ENCODE results near the gene IPP.

DNA sequence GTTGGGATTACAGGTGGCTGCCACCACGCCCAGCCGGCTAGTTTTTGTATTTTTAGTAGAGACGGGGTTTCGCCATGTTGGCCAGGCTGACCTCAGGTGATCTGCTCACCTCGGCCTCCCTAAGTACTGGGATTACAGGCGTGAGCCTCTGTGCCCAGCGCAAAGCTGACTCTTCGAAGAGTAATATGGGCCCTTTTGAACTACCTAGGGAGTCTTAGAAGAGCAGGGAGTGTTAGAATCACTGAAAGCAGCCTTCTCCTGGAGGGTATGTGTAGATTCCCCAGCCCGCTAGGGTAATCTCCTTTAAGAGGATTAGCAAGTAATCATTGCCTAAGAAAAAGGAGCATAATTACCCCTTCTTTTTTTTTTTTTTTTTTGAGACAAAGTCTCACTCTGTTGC lies 46.5 kb upstream of the IPP start:
- TF ChIP-seq SPI1 (IDR thresholded peaks at IDR 0.05; ENCODE audit: low read depth, low read length) (no peak), POLR2A (IDR thresholded peaks at IDR 0.05; ENCODE audit: low read depth, low read length) (no peak), POLR2AphosphoS5 (IDR thresholded peaks at IDR 0.05; ENCODE audit: low read depth, low read length) (no peak), PAX5 (IDR thresholded peaks at IDR 0.05; ENCODE audit: insufficient read depth, low read length, severe bottlenecking) (no peak), POU2F2 (IDR thresholded peaks at IDR 0.05; ENCODE audit: low read depth, low read length) (no peak), TAF1 (IDR thresholded peaks at IDR 0.05; ENCODE audit: low read depth, low read length) (no peak)
